Activated naive CD8-positive, alpha-beta T cell treated with anti-CD3 and anti-CD28 coated beads for 36 hours (primary cell): Measurements from ENCODE around the gene TIMM44. TPM values are rescaled to one million over a fixed set of nuclear protein-coding genes. Genes with fewer than 3 reads are reported as not detected.

Experiments
- DNase-seq: peaks from one replicate; pipeline ENCODE4 v3.0.0; 2021
- H3K27ac Mint-ChIP-seq: one replicate; pipeline ENCODE4 v1.8.0; 2022; ENCODE audit warnings: mild to moderate bottlenecking, moderate library complexity, mixed read lengths
- H3K27me3 Mint-ChIP-seq: one replicate; pipeline ENCODE4 v1.8.0; 2022; ENCODE audit warnings: mild to moderate bottlenecking, mixed read lengths
- H3K36me3 Mint-ChIP-seq: one replicate; pipeline ENCODE4 v1.8.0; 2021; ENCODE audit warnings: mild to moderate bottlenecking, mixed read lengths
- H3K4me1 Mint-ChIP-seq: one replicate; pipeline ENCODE4 v1.8.0; 2021; ENCODE audit warnings: mixed read lengths
- H3K4me3 Mint-ChIP-seq: one replicate; pipeline ENCODE4 v1.8.0; 2022; ENCODE audit warnings: mild to moderate bottlenecking, moderate library complexity, mixed read lengths
- H3K9me3 Mint-ChIP-seq: one replicate; pipeline ENCODE4 v1.8.0; 2022; ENCODE audit warnings: mixed read lengths
- total RNA-seq, 2 experiments: library from RNA; stranded (reverse); gene quantifications; one replicate each; pipeline ENCODE4 v1.2.3, GENCODE V29; 2021

The TIMM44 gene
- total RNA-seq, 2 experiments from 2014 or later = 125 to 136 TPM

GRCh38 chr19:7910321-7911161, 32.9 kb downstream of the TIMM44 start:
- Mint-ChIP-seq H3K27ac (no peak overlapping the region), H3K36me3 (peaks cover 24% of the 10 kb centered on the region), H3K4me1 (peaks cover 16% of the 10 kb centered on the region), H3K27me3 (peaks cover 14% of the 10 kb centered on the region), H3K9me3 (no peaks in the 10 kb centered on the region), H3K4me3 (no peak overlapping the region)
- no peak for DNase-seq

DNA sequence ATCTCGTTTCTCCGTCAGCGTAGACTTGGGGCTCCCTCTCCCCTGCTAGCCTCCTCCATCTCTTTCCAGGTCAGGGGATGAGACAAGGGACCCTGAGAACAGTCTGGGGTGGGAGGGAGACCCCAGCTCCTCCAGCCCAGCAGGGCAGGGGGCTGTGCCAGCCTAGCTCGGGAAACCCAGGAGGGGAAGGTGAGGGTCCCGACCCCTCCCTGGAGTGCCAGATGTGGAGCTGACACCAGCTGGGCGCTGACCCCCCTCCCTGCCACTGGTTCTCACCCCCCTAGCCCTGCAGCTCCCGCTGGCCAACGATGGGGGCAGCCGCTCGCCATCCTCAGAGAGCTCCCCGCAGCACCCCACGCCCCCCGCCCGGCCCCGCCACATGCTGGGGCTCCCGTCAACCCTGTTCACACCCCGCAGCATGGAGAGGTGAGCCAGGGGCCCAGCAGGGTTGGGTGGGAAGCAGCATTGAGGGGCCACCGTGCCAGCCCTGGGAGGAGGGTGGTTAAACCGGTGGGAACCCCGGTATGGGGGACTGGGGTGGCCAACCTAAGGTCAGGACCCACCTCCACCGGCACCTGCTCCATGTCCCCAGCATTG, 33.9 kb downstream of the TIMM44 start:
- Mint-ChIP-seq H3K4me3 (no peak overlapping the region), H3K4me1 (peaks cover 22% of the 10 kb centered on the region)
- DNase-seq = no peak

GRCh38 chr19:7908742-7909461, 34.6 kb downstream of the TIMM44 start:
- no peak overlapping the region for H3K4me3 Mint-ChIP-seq
- H3K9me3 Mint-ChIP-seq = no peaks in the 10 kb centered on the region
- peaks cover 33% of the 10 kb centered on the region for H3K36me3 Mint-ChIP-seq

More for the DNA sequence above, 33.9 kb downstream of the TIMM44 start:
- H3K27ac Mint-ChIP-seq = no peak overlapping the region
- H3K27me3 Mint-ChIP-seq = peaks cover 4% of the 10 kb centered on the region
- H3K9me3 Mint-ChIP-seq = no peaks in the 10 kb centered on the region
- peaks cover 30% of the 10 kb centered on the region for H3K36me3 Mint-ChIP-seq

DNA sequence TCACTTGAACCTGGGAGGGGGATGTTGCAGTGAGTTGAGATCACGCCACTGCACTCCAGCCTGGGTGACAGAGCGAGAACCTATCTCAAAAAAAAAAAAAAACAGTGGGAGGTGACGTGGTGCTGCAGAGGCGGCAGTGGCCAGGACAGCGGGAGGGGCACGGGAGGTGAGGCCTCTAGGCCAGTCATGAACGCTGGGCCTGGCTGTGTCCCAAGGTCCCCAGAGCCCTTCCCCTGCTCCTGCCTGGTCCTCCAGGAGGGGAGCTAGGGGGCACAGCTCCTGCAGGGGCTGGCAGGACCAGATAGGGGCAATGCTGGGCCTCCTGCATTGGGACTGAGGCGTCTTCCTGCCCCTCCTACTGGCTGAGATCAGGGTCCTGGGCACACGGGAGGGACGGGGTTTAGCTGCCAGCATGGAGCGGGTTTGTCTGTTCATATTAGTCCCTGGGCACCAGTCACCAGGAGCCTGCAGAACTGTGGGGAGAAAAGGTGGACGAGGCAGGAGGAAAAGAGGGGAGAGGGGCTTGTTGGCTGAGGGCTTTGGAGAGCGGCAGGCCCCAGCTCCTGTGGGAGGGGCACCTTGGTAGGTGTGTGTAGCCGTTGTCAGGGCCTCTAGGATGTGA, 35.3 kb downstream of the TIMM44 start:
- Mint-ChIP-seq H3K4me1 (peaks cover 25% of the 10 kb centered on the region), H3K4me3 (no peak overlapping the region), H3K36me3 (peaks cover 35% of the 10 kb centered on the region), H3K9me3 (no peaks in the 10 kb centered on the region), H3K27me3 (peaks cover 5% of the 10 kb centered on the region), H3K27ac (no peak overlapping the region)
- DNase-seq = no peak

More at GRCh38 chr19:7908742-7909461, 34.6 kb downstream of the TIMM44 start:
- Mint-ChIP-seq H3K27ac (no peak overlapping the region), H3K27me3 (no peaks in the 10 kb centered on the region), H3K4me1 (peaks cover 24% of the 10 kb centered on the region)
- no peak for DNase-seq

GRCh38 chr19:7907544-7907943, 35.9 kb downstream of the TIMM44 start:
- Mint-ChIP-seq H3K36me3 (peaks cover 29% of the 10 kb centered on the region), H3K4me1 (peaks cover 29% of the 10 kb centered on the region), H3K27ac (no peak overlapping the region), H3K27me3 (peaks cover 6% of the 10 kb centered on the region), H3K4me3 (no peak overlapping the region), H3K9me3 (no peaks in the 10 kb centered on the region)
- DNase-seq = no peak

DNA sequence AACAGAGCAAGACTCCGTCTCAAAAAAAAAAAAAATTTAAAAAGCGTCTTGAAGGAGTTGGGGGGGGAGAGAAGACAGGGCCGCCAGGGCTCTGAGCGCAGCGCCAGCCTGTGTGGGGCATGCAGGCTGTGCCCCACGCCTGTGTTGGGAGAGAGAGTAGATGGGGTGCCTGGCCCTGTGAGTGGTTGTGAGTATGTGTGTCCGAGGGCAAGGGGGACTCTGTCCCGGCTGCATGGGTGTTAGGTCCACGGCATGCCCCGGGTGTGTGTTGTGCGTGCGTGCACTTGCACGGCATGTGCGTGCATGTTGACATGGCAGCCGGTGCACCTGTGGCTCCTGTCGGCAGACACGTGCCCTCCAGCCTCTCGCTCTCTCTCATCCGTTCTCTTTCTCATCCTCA, 36.3 kb downstream of the TIMM44 start:
- Mint-ChIP-seq H3K4me1 (peaks cover 31% of the 10 kb centered on the region), H3K27ac (no peak overlapping the region), H3K36me3 (peaks cover 28% of the 10 kb centered on the region), H3K4me3 (no peak overlapping the region), H3K9me3 (no peaks in the 10 kb centered on the region), H3K27me3 (peaks cover 6% of the 10 kb centered on the region)
- no peak for DNase-seq

- peaks cover 23% of the 10 kb centered on the region for H3K36me3 Mint-ChIP-seq
- peak overlapping the region; percentile 64 for H3K4me3 Mint-ChIP-seq
- no peaks in the 10 kb centered on the region for H3K9me3 Mint-ChIP-seq
- DNase-seq = no peak
- H3K4me1 Mint-ChIP-seq = peaks cover 31% of the 10 kb centered on the region
- H3K27ac Mint-ChIP-seq = peak overlapping the region; percentile 68
- H3K27me3 Mint-ChIP-seq = peaks cover 6% of the 10 kb centered on the region
Observed at GRCh38 chr19:7905859-7906258, 37.6 kb downstream of the TIMM44 start.

DNA sequence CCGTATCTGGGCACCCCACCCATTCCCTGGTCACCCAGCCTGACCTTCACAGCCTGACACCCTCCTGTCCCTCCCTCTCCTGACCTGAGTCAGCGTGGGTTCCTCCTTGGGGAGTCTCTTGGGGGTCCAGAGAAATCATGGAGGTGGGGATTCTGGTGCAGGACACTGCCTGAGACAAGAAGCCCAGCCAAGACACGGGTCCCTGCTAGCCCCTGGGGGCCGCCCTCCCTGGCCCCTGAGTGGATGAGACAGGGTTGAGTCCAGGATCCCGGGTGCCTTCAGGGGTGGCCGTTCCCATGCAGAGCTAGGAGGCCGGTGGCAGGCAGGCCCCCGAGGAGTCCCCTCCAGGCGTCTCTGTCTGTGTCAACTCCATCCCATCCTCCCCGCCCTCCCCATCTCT, 38.2 kb downstream of the TIMM44 start:
- Mint-ChIP-seq H3K9me3 (no peaks in the 10 kb centered on the region), H3K27me3 (peaks cover 6% of the 10 kb centered on the region), H3K27ac (peak overlapping the region; percentile 91), H3K36me3 (peaks cover 20% of the 10 kb centered on the region), H3K4me3 (peak overlapping the region; percentile 95), H3K4me1 (peaks cover 31% of the 10 kb centered on the region)
- no peak for DNase-seq

- peak; percentile 70 for DNase-seq
Observed at GRCh38 chr19:7904074-7905020, 39.1 kb downstream of the TIMM44 start.

DNA sequence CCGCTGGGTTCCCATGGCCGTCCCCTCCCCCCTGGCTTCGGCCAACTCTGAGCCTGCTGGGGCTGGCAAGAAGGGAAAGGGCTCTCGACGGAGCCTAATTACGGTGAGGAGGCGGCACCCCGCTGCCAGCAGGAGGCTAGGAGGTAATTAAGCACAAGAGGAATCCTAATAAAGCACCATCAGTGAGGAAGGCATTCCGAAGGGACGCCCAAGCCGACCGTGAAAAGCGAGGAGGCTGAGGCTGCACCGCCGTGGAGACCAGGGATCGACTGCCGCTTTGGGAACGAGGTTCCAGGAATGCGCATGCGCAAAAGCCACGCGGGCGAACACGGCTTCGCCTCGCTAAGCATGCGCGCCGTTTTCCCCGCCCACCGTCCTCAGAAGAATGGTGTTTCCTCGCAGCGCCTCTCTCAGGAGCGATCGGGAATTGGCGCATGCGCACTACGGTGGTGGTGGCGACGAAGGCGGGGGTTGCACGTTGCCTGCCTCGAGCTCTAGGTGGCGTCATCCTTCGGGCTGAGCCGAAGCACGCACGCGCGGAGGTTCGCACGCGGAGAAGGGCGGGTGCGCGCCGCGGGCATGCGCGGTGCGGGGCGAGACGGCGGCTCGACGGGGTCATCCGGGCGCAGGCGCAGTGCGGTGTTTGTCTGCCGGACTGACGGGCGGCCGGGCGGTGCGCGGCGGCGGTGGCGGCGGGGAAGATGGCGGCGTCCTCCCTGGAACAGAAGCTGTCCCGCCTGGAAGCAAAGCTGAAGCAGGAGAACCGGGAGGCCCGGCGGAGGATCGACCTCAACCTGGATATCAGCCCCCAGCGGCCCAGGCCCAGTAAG, 40.0 kb downstream of the TIMM44 start, which contains the start of gene MAP2K7:
Gene MAP2K7 (plus strand): TSS at position 634 of the 830 bp plus-strand sequence. CDS start 68 bp downstream, at position 702.
- H3K36me3 Mint-ChIP-seq = peaks cover 20% of the 10 kb centered on the region
- DNase-seq = peak; percentile 100

More at GRCh38 chr19:7904074-7905020, 39.1 kb downstream of the TIMM44 start:
- H3K4me3 Mint-ChIP-seq = peak overlapping the region; percentile 95
- H3K4me1 Mint-ChIP-seq = peaks cover 31% of the 10 kb centered on the region
- peak overlapping the region; percentile 91 for H3K27ac Mint-ChIP-seq
- peaks cover 6% of the 10 kb centered on the region for H3K27me3 Mint-ChIP-seq
- peaks cover 20% of the 10 kb centered on the region for H3K36me3 Mint-ChIP-seq
- H3K9me3 Mint-ChIP-seq = no peaks in the 10 kb centered on the region

DNA sequence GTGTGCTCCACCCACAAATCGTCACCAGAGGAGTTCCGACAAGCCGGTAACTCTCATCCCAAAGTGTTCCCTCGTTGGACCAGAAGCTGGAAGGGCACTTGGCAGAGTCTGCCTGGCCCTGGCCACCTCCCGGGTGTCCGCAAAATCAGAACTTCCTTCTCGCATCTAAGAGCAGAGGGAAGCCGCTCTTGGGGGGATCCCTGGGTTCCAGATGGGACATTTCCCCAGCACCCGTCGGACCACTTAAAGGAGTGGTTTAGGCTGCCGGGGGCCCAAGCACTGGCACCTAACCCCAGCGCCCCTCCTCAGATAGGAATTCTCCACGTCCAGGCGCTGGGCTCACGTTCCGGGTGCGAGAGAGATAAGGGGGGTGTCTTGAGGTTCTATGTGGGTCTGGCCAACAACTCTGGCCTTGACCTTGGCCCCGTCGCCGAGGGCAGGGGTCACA, 40.6 kb downstream of the TIMM44 start:
- peak overlapping the region; percentile 90 for H3K4me3 Mint-ChIP-seq
- peaks cover 6% of the 10 kb centered on the region for H3K27me3 Mint-ChIP-seq
- no peaks in the 10 kb centered on the region for H3K9me3 Mint-ChIP-seq
- H3K4me1 Mint-ChIP-seq = peaks cover 28% of the 10 kb centered on the region
- peak overlapping the region; percentile 92 for H3K27ac Mint-ChIP-seq
- no peak for DNase-seq
- H3K36me3 Mint-ChIP-seq = peaks cover 20% of the 10 kb centered on the region

More for the DNA sequence above, 40.0 kb downstream of the TIMM44 start, which contains the start of gene MAP2K7:
- H3K27ac Mint-ChIP-seq = peak within 1 kb of the TSS; percentile 92
- peak within 1 kb of the TSS; percentile 95 for H3K4me3 Mint-ChIP-seq
- H3K27me3 Mint-ChIP-seq = peaks cover 6% of the 10 kb centered on the region
- no peaks in the 10 kb centered on the region for H3K9me3 Mint-ChIP-seq
- peaks cover 31% of the 10 kb centered on the region for H3K4me1 Mint-ChIP-seq

DNA sequence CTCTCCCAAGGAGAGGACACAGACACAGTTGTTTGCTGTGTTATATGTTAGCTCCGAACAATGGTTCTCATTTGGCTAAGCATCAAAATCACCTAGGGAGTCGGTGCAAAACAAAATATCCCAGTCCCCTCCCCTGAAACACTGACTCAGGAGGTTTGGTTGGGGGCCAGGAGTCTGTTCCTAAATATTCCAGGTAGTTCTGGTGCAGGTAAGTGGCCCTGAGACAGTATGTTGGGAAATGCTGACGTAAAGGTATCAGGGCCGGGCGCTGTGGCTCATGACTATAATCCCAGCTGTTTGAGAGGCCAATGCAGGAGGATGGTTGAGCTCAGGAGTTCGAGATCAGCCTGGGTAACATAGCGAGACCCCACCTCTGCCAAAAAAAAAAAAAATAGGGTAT, 42.1 kb downstream of the TIMM44 start:
- Mint-ChIP-seq H3K4me1 (peaks cover 24% of the 10 kb centered on the region), H3K9me3 (no peaks in the 10 kb centered on the region), H3K36me3 (peaks cover 19% of the 10 kb centered on the region), H3K27ac (no peak overlapping the region), H3K27me3 (peaks cover 6% of the 10 kb centered on the region), H3K4me3 (no peak overlapping the region)
- no peak for DNase-seq

DNA sequence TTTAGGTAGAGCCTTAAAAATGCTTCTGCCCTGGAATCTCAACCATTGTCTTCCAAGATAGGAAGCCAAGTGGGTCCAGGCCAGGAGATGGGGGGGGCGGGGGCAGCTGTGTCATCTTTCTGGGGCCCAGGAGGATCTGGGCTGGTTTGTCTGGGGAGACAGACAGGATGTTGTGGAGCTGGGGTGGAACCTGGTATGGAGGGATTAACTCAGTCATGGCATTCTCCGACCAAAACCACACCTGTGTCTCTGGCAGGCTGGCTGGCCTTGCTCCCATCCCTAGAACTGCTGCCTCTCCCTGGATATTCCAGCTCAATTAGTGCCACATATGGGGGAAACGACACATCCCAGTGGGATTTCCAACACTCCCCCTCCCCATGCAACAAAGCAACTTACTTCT, 42.5 kb downstream of the TIMM44 start:
- H3K27ac Mint-ChIP-seq = no peak overlapping the region

More for the DNA sequence above, 42.5 kb downstream of the TIMM44 start:
- no peak overlapping the region for H3K4me3 Mint-ChIP-seq
- H3K36me3 Mint-ChIP-seq = peaks cover 15% of the 10 kb centered on the region
- DNase-seq = no peak
- peaks cover 6% of the 10 kb centered on the region for H3K27me3 Mint-ChIP-seq
- no peaks in the 10 kb centered on the region for H3K9me3 Mint-ChIP-seq
- peaks cover 21% of the 10 kb centered on the region for H3K4me1 Mint-ChIP-seq
